GM12873 (cell line): ENCODE data around the gene ZNF462.

Source experiments
- TF ChIP-seq, protein P1 (sequence below): IDR thresholded peaks from 2 replicates; pipeline ENCODE4 v1.5.1; 2012; ENCODE audit warnings: low read depth, mild to moderate bottlenecking, moderate library complexity, low read length, control low read depth; ENCODE audit not compliant: insufficient read depth; ENCODE audit errors: missing control alignments

ZNF462 gene

DNA sequence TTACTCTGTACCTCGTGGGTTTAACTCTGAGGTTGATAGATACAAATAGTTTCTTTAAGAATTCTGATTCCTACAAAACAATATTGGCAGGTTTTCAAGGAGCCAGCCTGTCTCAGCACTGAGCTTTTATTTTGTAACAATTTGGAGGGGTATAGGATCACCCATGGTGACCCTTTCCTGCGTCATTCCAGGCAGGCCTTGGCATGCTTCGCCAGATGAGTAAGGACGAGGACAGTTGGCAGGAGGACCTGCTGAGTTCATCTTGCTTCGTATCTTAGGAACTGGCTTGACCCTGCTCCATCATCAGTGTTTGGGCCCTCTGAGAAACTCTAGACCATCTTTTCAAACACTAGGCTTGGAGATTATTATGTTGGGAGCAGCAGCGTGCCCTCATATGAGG, 17.9 kb downstream of the ZNF462 start:
- TF ChIP-seq, protein P1, sequence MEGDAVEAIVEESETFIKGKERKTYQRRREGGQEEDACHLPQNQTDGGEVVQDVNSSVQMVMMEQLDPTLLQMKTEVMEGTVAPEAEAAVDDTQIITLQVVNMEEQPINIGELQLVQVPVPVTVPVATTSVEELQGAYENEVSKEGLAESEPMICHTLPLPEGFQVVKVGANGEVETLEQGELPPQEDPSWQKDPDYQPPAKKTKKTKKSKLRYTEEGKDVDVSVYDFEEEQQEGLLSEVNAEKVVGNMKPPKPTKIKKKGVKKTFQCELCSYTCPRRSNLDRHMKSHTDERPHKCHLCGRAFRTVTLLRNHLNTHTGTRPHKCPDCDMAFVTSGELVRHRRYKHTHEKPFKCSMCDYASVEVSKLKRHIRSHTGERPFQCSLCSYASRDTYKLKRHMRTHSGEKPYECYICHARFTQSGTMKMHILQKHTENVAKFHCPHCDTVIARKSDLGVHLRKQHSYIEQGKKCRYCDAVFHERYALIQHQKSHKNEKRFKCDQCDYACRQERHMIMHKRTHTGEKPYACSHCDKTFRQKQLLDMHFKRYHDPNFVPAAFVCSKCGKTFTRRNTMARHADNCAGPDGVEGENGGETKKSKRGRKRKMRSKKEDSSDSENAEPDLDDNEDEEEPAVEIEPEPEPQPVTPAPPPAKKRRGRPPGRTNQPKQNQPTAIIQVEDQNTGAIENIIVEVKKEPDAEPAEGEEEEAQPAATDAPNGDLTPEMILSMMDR: no peak

DNA sequence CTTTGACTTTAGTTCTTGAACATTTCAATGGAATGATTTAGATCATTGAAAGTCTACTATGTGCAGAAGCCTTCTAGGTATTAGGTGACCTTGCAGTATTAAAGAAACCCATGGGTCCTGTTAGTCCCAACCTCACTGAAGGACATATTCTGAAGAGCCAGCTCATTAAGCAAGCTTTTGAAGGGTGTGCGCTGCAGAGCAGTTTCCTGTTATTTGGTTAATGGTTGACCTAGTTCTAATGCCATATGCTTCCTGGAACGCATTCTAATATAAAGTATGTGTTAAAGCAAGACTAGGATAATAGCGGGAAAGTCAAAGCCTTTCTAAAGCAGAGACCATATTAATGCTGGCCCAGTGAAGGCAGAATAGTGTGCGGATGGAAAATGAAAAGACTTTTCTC, 20.1 kb downstream of the ZNF462 start:
- TF ChIP-seq, protein P1: no peak

DNA sequence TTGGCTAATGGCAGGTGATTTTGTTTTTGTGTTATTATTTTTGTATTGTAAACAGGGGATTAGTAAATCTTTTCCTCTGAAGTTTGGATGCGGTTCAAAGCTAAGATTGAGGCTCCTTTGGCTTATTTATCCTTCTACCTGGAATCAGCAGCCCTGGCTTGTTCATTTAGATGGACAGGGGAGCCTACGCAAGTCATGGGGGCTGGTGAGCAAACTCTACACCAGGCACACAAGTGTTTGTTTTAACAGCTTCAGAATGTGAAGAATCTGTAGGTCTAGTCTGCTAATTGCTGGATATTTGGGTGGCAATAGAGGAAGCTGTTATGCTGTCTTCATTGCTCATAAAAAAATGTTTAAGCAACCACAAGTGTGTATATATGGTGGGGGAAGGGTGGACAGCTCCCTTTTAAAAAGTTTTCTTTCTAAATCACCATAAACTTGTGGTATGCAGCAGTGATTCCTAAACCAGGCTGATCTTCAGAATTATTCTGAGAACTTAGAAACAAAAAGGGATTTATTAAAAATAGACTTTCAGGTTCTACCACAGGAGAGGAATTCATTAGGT, 20.7 kb downstream of the ZNF462 start:
- TF ChIP-seq, protein P1: no peak

DNA sequence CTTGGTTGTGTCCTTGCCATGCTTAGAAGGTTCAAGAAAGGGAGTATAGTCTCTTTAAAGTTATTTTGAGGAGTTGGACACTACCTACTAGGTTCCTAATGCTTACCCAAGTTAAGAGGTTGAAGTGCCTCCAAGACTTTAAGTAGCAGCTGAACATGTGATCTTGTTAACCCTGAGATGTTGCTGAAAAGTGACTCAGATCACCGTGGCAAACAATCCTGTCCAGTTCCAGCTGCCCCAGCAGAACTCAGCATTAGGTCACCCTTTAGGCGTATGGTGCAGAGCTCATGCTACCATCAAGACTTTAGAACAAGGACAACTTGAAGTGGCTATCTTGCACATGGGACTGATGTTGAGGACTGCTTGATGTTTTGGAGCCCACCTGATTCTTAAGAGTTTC, 22.5 kb downstream of the ZNF462 start:
- TF ChIP-seq, protein P1: no peak

DNA sequence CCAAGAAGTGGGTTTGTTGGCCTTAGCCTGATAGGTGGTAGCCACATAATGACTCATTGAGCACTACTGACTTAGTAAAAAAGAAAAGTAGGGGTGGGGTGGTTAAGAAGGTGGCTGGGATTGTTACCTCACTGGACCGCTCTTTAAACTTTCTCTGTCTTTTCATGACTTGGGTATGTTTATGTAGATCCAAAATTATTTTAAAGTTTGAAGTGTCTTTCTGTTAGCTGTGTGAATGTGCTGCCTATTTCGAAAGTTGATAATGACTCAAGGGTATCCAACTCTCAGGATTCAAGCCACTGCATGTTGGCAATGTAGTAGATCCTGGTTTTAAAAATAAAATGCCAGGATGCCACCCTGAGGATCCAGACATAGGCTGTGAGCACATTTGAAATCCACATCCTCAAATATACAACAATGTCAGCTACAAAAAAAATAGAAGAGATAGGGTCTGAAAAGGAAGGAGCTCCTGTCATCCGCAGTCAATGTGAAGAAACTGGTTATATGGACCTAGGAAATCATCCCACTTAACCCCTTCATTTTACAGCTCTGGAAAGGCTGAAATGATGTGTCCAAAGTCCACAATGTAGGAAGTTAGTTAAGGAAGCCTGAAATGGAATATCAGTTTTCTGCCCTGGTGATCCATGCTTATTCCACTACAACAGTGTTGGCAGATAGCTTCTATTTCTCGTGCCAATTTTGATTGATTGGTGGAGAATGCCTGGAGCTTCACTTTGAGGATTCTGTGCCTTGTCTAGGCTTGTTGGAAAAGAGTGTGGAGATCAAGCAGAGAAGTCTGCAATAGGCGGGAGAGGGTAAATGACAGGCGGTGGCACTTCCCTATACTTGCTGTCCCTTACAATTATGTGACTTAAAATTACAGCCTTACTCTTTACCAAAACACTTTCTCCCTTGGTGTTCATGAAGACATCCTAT, 23.4 kb downstream of the ZNF462 start:
- TF ChIP-seq, protein P1: no peak

DNA sequence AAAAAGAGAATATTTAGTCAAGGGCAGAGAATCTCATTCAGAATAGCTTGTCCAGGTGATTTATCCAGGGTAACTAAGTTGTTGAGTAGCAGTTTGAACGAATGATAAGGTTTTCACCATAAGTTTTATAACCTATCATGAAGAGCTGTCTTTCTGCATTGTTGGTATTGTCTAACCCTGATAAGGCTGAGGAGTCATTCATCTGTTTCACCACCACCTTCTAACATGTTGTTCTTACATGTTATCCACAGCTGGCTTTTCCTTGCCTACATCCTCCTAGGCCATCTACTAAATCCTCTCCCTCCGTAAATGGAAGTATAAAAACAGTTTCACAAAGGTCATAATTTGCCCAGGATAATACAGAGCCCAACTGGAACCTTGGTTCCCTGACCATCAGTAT, 24.1 kb downstream of the ZNF462 start:
- TF ChIP-seq, protein P1: no peak

DNA sequence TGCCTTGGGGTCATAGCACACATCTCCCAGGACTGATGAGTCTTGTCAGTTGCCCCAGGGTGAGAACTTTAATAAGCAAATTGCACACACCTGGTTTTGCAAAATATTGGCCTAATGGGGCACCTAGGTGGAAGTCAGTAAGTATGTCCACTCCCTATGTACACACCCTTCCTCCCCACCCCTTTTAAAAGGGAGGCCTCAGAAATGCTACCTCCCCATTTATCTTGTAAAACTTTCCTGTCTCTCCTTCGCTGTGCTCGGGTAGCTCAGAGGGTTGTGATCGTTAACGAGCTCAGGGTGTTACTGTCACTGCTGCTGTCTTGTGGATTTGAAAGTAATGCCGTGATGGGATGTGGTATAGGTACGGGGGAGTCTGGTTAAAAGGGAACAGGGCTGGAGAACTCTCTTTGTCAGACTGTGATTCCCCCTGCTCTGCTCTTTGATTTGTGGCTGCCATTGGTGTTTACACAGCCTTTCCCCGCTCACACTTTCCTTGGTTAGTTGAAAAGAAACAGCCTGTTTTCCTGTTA, 26.2 kb downstream of the ZNF462 start:
- TF ChIP-seq, protein P1: no peak
